BE2C (cell line): ENCODE measurements around the gene TMCC2.

Source experiments
- DNase-seq: peaks from one replicate; pipeline ENCODE4 v3.0.0-alpha.2; 2020
- H3K27me3 ChIP-seq: fragments of 250-450 bp; sonication (Bioruptor Pico); 2 replicates; pipeline ENCODE4 v1.5.1; 2020; ENCODE audit warnings: mild to moderate bottlenecking
- H3K36me3 ChIP-seq: fragments of 250-450 bp; sonication (Bioruptor Pico); 2 replicates; pipeline ENCODE4 v1.5.1; 2020; ENCODE audit warnings: mild to moderate bottlenecking
- H3K4me1 ChIP-seq: fragments of 250-450 bp; sonication (Bioruptor Pico); 2 replicates; pipeline ENCODE4 v1.5.1; 2020
- H3K4me3 ChIP-seq: 2 replicates; pipeline ENCODE4 v1.5.1; 2011; ENCODE audit warnings: low read depth, low read length
- H3K9me3 ChIP-seq: fragments of 250-450 bp; sonication (Bioruptor Pico); 2 replicates; pipeline ENCODE4 v1.5.1; 2020
- TF ChIP-seq, protein P1 (sequence below): IDR thresholded peaks from 2 replicates; pipeline ENCODE4 v1.5.1; 2012; ENCODE audit warnings: mild to moderate bottlenecking, low read depth, low read length

TMCC2 gene

DNA sequence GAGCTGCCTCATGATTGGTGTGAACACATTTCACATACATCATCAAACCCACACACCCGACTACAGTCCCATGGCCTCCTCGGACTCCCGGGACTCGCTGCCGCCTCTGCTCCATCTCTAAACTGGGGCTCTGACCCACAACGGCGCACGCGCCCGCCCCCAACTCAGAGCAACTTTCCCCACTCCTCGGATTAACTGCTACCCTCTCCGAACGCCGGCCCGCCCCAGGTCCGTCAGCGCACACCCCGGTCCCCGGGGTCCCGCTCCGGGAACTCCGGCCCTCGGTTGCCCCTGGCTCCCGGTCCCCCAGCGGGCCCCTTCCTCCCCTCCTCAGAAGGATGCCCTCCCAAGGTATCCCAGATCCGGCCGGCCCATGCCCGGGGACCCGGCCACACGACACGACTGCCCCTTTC, 17.0 kb upstream of the TMCC2 start:
- DNase-seq: no peak
- Histone ChIP-seq H3K36me3 (no peaks in the 10 kb centered on the region), H3K4me3 (peak overlapping the region; percentile 92), H3K4me1 (no peaks in the 10 kb centered on the region), H3K9me3 (no peaks in the 10 kb centered on the region), H3K27me3 (no peaks in the 10 kb centered on the region)
- TF ChIP-seq, protein P1, sequence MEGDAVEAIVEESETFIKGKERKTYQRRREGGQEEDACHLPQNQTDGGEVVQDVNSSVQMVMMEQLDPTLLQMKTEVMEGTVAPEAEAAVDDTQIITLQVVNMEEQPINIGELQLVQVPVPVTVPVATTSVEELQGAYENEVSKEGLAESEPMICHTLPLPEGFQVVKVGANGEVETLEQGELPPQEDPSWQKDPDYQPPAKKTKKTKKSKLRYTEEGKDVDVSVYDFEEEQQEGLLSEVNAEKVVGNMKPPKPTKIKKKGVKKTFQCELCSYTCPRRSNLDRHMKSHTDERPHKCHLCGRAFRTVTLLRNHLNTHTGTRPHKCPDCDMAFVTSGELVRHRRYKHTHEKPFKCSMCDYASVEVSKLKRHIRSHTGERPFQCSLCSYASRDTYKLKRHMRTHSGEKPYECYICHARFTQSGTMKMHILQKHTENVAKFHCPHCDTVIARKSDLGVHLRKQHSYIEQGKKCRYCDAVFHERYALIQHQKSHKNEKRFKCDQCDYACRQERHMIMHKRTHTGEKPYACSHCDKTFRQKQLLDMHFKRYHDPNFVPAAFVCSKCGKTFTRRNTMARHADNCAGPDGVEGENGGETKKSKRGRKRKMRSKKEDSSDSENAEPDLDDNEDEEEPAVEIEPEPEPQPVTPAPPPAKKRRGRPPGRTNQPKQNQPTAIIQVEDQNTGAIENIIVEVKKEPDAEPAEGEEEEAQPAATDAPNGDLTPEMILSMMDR: no peak

DNA sequence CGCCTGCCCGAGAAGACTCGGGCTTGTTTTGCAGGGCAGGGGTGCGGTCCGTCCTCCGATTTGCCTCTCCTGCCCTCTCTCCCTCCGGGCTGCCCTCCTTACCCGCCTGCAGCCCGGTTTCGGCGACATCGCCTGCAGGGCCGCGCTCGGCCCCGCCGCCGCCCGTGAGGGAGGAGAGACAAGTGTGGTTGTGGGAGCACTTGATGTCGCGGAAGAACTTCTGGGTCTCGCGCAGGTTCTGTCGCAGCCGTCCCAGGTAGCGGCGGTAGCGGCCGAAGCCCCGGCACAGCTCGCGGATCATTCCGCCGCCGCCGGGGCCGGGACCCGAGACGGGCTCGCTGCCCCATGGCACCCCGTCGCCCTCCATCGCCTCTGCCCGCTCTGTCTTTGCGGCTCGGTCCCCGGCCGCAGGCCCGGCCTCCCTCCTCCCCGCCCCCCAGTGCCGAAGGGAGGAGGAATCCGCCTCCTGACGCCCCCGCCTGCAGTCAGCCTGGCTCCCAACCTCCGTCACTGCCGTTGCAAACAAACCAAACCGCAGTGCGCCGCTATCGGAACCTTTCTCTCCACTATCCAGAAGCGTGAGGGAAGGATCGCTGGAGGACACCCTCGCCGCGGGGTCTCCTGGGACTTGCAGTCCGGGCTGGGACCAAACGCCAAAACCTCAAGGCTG, 16.4 kb upstream of the TMCC2 start, which contains the start of gene DSTYK:
Gene DSTYK (minus strand): TSS at position 534 of the 670 bp plus-strand sequence. CDS start 167 bp downstream, at position 367.
- Histone ChIP-seq H3K9me3 (no peaks in the 10 kb centered on the region), H3K27me3 (no peaks in the 10 kb centered on the region), H3K36me3 (no peaks in the 10 kb centered on the region), H3K4me1 (no peaks in the 10 kb centered on the region), H3K4me3 (peak within 1 kb of the TSS; percentile 92)
- DNase-seq: peak; percentile 95
- TF ChIP-seq, protein P1: no peak

DNA sequence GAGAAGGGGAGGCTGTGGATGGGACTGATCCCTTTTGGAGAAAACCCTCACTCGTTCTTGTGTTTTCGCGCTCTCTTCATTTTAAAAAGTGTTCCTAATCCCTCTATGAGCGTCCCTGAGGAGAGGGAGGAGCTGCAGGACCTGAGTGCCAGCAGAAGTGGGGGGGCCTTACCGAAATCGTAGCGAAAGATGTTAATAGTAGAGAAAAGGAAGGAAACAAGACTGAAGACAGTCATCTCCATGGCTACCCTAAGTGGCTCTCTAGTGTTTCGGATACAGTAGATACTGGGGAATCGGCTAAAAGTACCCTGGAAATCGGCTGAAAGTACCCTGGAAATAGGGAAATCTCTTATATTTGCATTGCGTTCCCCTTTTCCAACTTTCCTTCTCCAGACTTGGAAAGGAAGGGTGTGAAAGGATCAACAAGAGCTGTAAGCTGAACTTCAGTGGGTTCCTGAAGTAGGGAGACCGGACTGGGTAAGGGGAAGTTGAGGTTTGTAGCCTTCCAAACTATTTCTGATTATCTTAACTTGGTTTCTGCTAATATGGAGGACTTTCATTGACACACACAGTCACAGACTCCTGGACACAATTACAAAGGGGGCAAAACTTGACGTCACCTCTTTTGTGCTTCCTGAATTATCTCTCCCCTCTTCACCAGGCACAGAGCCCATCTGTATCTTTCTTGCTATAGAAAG, 15.8 kb upstream of the TMCC2 start:
- TF ChIP-seq, protein P1: no peak
- Histone ChIP-seq H3K36me3 (no peaks in the 10 kb centered on the region), H3K4me1 (no peaks in the 10 kb centered on the region), H3K9me3 (no peaks in the 10 kb centered on the region), H3K27me3 (no peaks in the 10 kb centered on the region), H3K4me3 (peak overlapping the region; percentile 92)
- no peak for DNase-seq

DNA sequence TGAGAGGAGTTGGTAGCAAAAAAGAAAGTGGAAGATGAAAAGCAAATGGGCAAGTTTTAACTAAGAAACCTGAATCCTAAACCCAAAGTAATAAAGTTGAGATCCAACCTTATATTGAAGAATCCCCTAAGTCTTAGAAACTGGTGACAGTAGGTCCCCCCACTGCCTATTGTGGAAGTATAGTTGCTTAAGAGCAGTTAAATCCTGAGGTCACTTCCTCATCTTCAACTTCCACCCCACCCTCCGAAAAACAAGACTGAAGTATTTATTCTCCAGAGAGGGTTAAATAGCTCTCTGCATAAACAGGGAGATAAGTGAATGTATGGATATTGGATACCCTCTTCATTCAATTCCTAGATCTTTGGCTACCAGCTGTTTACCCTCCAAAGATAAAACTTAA, 13.0 kb upstream of the TMCC2 start:
- Histone ChIP-seq H3K27me3 (no peaks in the 10 kb centered on the region), H3K36me3 (no peaks in the 10 kb centered on the region), H3K9me3 (no peaks in the 10 kb centered on the region), H3K4me1 (no peaks in the 10 kb centered on the region), H3K4me3 (no peak overlapping the region)
- TF ChIP-seq, protein P1: no peak
- no peak for DNase-seq

DNA sequence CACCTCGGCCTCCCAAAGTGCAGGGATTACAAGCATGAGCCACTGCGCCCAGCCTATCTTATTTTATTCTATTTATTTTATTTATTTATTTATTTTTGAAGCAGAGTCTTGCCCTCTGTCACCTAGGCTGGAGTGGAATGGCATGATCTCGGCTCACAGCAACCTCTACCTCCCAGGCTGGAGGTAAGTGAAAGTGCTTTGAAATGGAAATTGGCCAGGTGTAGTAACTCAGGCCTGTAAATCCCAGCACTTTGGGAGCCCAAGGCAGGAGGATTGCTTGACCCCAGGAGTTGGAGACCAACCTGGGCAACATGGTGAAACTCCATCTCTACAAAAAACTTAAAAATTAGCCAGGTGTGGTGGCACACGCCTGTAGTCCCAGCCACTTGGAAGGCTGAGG, 11.2 kb upstream of the TMCC2 start:
- H3K4me3 ChIP-seq: no peak overlapping the region
- TF ChIP-seq, protein P1: no peak
- no peaks in the 10 kb centered on the region for H3K27me3 ChIP-seq
- no peak for DNase-seq
- H3K36me3 ChIP-seq: no peaks in the 10 kb centered on the region
- H3K4me1 ChIP-seq: no peaks in the 10 kb centered on the region
- H3K9me3 ChIP-seq: no peaks in the 10 kb centered on the region

DNA sequence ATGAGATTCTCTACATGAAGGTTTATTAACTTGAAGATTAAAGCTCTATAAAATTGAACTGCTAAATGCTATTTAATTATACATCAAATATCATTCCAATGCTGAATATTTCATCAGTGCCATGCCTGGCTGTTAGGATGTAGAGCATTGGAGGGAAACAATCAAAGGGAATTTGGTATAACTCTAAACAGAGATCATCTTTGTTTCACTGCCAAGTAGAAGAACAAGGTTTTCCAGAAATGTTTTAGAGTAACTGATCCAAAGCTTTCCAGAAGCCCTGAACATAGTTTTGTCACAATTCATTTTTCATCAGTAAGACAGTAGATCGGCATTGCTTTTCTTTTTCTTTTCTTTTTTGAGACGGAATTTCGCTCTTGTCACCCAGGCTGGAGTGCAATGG, 10.3 kb upstream of the TMCC2 start:
- Histone ChIP-seq H3K4me1 (no peaks in the 10 kb centered on the region), H3K4me3 (no peak overlapping the region), H3K36me3 (no peaks in the 10 kb centered on the region), H3K9me3 (no peaks in the 10 kb centered on the region), H3K27me3 (no peaks in the 10 kb centered on the region)
- TF ChIP-seq, protein P1: no peak
- DNase-seq: no peak
